MM.1S (cell line): Measurements from ENCODE around the gene CHN1.

Experiments used
- DNase-seq: peaks from one replicate; pipeline ENCODE4 v3.0.0-alpha.2; 2015
- H2AFZ ChIP-seq: fragments of 300-600 bp; sonication (generic); 2 replicates; pipeline ENCODE4 v1.6.0; 2016; ENCODE audit warnings: antibody characterized with exemption, low read length
- H3F3A ChIP-seq: fragments of 300-600 bp; sonication (generic); 2 replicates; pipeline ENCODE4 v1.6.1; 2016; ENCODE audit warnings: mild to moderate bottlenecking, antibody characterized with exemption, low read length, moderate library complexity, mixed read lengths; ENCODE audit not compliant: insufficient read depth
- H3K27ac ChIP-seq: fragments of 300-600 bp; sonication (generic); 2 replicates; pipeline ENCODE4 v1.5.1; 2016; ENCODE audit warnings: mild to moderate bottlenecking, low read length
- H3K27me3 ChIP-seq: fragments of 300-600 bp; sonication (generic); replicated peaks from 2 replicates; pipeline ENCODE4 v1.6.0; 2016; ENCODE audit warnings: low read length; ENCODE audit not compliant: insufficient read depth
- H3K36me3 ChIP-seq: fragments of 300-600 bp; sonication (generic); replicated peaks from 2 replicates; pipeline ENCODE4 v1.6.1; 2016; ENCODE audit warnings: mild to moderate bottlenecking, low read length, mixed read lengths; ENCODE audit not compliant: insufficient read depth
- H3K4me1 ChIP-seq: fragments of 300-600 bp; sonication (generic); 2 replicates; pipeline ENCODE4 v1.6.1; 2016; ENCODE audit warnings: low read length, mixed read lengths
- H3K4me2 ChIP-seq: fragments of 300-600 bp; sonication (generic); 2 replicates; pipeline ENCODE4 v1.6.0; 2016; ENCODE audit warnings: low read depth, low read length
- H3K4me3 ChIP-seq: fragments of 300-600 bp; sonication (generic); 2 replicates; pipeline ENCODE4 v1.5.1; 2016; ENCODE audit warnings: low read length, mixed read lengths
- H3K79me2 ChIP-seq: fragments of 300-600 bp; sonication (generic); 2 replicates; pipeline ENCODE4 v1.6.1; 2016; ENCODE audit warnings: mixed run types, low read length, mixed read lengths
- H3K9ac ChIP-seq: fragments of 300-600 bp; sonication (generic); 2 replicates; pipeline ENCODE4 v1.6.1; 2016; ENCODE audit warnings: low read length, mixed read lengths
- H3K9me2 ChIP-seq: fragments of 300-600 bp; sonication (generic); replicated peaks from 2 replicates; pipeline ENCODE4 v1.6.1; 2016; ENCODE audit warnings: mild to moderate bottlenecking, low read length, mixed read lengths; ENCODE audit not compliant: insufficient read depth
- H3K9me3 ChIP-seq: fragments of 300-600 bp; sonication (generic); replicated peaks from 2 replicates; pipeline ENCODE4 v1.6.1; 2016; ENCODE audit warnings: mild to moderate bottlenecking, low read length, mixed read lengths; ENCODE audit not compliant: insufficient read depth
- H4K20me1 ChIP-seq: fragments of 300-600 bp; sonication (generic); 2 replicates; pipeline ENCODE4 v1.6.1; 2016; ENCODE audit warnings: mild to moderate bottlenecking, low read length, moderate library complexity, mixed read lengths; ENCODE audit not compliant: insufficient read depth
- CTCF ChIP-seq: fragments of 300-600 bp; sonication (generic); IDR thresholded peaks from 2 replicates; pipeline ENCODE4 v1.5.1; 2016; ENCODE audit warnings: antibody characterized with exemption, low read length, mixed read lengths
- EZH2 ChIP-seq: fragments of 300-600 bp; sonication (generic); optimal IDR thresholded peaks from 2 replicates; pipeline ENCODE3; 2017; ENCODE audit warnings: low read depth, mild to moderate bottlenecking, antibody characterized with exemption, low read length, mixed read lengths
- EZH2phosphoT487 ChIP-seq: fragments of 300-600 bp; sonication (generic); IDR thresholded peaks from 2 replicates; pipeline ENCODE4 v1.6.1; 2018; ENCODE audit warnings: antibody characterized with exemption, low read length

Gene CHN1

GRCh38 chr2:174775571-174775980 is 229.6 kb downstream of the CHN1 start:
- Histone ChIP-seq H3K4me3 (no peak overlapping the region), H3K4me2 (no peak overlapping the region), H3K9me3 (no peaks in the 10 kb centered on the region), H3F3A (no peaks in the 10 kb centered on the region), H2AFZ (no peak overlapping the region), H3K27ac (no peak overlapping the region), H3K4me1 (no peaks in the 10 kb centered on the region), H3K79me2 (no peaks in the 10 kb centered on the region), H3K36me3 (no peaks in the 10 kb centered on the region), H4K20me1 (no peaks in the 10 kb centered on the region), H3K9me2 (no peaks in the 10 kb centered on the region), H3K27me3 (no peaks in the 10 kb centered on the region), H3K9ac (no peak overlapping the region)
- no peak for DNase-seq
- no peak for TF ChIP-seq EZH2phosphoT487
- TF ChIP-seq EZH2, result no peak
- no peak for TF ChIP-seq CTCF

- no peaks in the 10 kb centered on the region for H3K27me3 ChIP-seq
- H3K4me1 ChIP-seq, result no peaks in the 10 kb centered on the region
- no peak overlapping the region for H3K4me2 ChIP-seq
- H3K9me2 ChIP-seq, result no peaks in the 10 kb centered on the region
- H2AFZ ChIP-seq, result no peak overlapping the region
- H3K9ac ChIP-seq, result no peak overlapping the region
- H4K20me1 ChIP-seq, result no peaks in the 10 kb centered on the region
- no peak for DNase-seq
- H3F3A ChIP-seq, result no peaks in the 10 kb centered on the region
- TF ChIP-seq EZH2phosphoT487 (no peak), CTCF (no peak), EZH2 (no peak)
- no peaks in the 10 kb centered on the region for H3K9me3 ChIP-seq
- H3K4me3 ChIP-seq, result no peak overlapping the region
- H3K36me3 ChIP-seq, result no peaks in the 10 kb centered on the region
- no peak overlapping the region for H3K27ac ChIP-seq
- no peaks in the 10 kb centered on the region for H3K79me2 ChIP-seq
Measured at GRCh38 chr2:174774886-174775285, 230.3 kb downstream of the CHN1 start.

GRCh38 chr2:174773215-174773614 is 232.0 kb downstream of the CHN1 start:
- H3K4me3 ChIP-seq, result no peak overlapping the region
- no peak overlapping the region for H3K4me2 ChIP-seq
- no peaks in the 10 kb centered on the region for H3K36me3 ChIP-seq
- H3F3A ChIP-seq, result no peaks in the 10 kb centered on the region
- H3K27ac ChIP-seq, result no peak overlapping the region
- no peaks in the 10 kb centered on the region for H3K4me1 ChIP-seq
- H3K79me2 ChIP-seq, result no peaks in the 10 kb centered on the region
- no peaks in the 10 kb centered on the region; the same call in 1 of the 2 replicates for H3K9me3 ChIP-seq
- no peak for DNase-seq
- H2AFZ ChIP-seq, result no peak overlapping the region
- H4K20me1 ChIP-seq, result no peaks in the 10 kb centered on the region
- no peak overlapping the region for H3K9ac ChIP-seq
- no peaks in the 10 kb centered on the region for H3K9me2 ChIP-seq
- no peaks in the 10 kb centered on the region for H3K27me3 ChIP-seq
- TF ChIP-seq EZH2, result no peak
- TF ChIP-seq EZH2phosphoT487, result no peak
- no peak for TF ChIP-seq CTCF

GRCh38 chr2:174772472-174772801 is 232.7 kb downstream of the CHN1 start:
- H3K9ac ChIP-seq, result no peak overlapping the region
- H3K79me2 ChIP-seq, result no peaks in the 10 kb centered on the region
- no peak overlapping the region for H2AFZ ChIP-seq

More at GRCh38 chr2:174772472-174772801, 232.7 kb downstream of the CHN1 start:
- no peak overlapping the region for H3K4me3 ChIP-seq
- no peaks in the 10 kb centered on the region; the same call in 1 of the 2 replicates for H3K9me3 ChIP-seq
- H3K27ac ChIP-seq, result no peak overlapping the region
- no peak overlapping the region for H3K4me2 ChIP-seq
- TF ChIP-seq CTCF, result no peak
- no peaks in the 10 kb centered on the region for H3K36me3 ChIP-seq
- H4K20me1 ChIP-seq, result no peaks in the 10 kb centered on the region
- no peaks in the 10 kb centered on the region for H3K9me2 ChIP-seq
- H3K27me3 ChIP-seq, result no peaks in the 10 kb centered on the region
- no peaks in the 10 kb centered on the region for H3K4me1 ChIP-seq
- no peak for DNase-seq
- H3F3A ChIP-seq, result no peaks in the 10 kb centered on the region
